ENCODE results near the gene ANKRD40.
"Not testable (repeated sequence)": the region's sequence is repeated elsewhere in the genome, so short reads cannot be mapped to it uniquely, and the experiment has no call there.

- not testable (repeated sequence) for TF ChIP-seq POLR2A (IDR thresholded peaks at IDR 0.05; ENCODE audit: low read length); GATA1 (IDR thresholded peaks at IDR 0.05; ENCODE audit: low read depth, low read length)
Measured at GRCh38 chr17:50724622-50725021, 16.9 kb upstream of the ANKRD40 start.

All from erythroblast (primary cell).